Body of pancreas (tissue), 4 donors: ENCODE measurements around the gene RAB9A.

Experiments used
- POLR2A ChIP-seq, 3 donors: fragments of 450-650 bp; IDR thresholded peaks; one replicate each; pipeline ENCODE4 v1.6.1; 2016; ENCODE audit warnings: antibody characterized with exemption in 3 of 3, mild to moderate bottlenecking in 2 of 3
- TF ChIP-seq, protein P1 (sequence below), 7 experiments: fragments of 450-650 bp in 4 of 7; fragments of 200-600 bp in 3 of 7; sonication (generic) in 3 of 7; IDR thresholded peaks; one replicate each; pipeline ENCODE4 v1.5.1; 2016 to 2019; ENCODE audit warnings: antibody characterized with exemption in 7 of 7

DNA sequence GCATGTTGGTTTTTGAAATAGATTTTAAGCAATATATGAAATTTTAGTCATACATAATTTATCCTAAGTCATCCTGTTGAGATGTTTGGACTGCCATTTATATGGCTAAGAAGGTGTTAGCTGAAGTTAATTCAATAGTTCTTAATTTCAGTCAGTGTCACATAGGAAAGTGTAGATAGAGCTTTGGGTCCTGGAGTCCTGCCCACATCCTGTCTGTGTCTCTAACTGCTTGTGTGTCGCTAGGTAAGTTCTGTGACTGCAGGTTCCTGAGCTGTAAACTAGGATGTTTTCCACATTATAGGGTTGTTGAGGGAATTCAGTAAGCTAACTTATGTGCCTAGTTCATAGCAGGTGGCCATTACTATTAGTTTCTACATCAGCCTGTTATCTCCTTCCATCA is 66.3 kb downstream of the RAB9A start:
- no peak for TF ChIP-seq POLR2A (IDR thresholded peaks at IDR 0.05)
- TF ChIP-seq, protein P1, sequence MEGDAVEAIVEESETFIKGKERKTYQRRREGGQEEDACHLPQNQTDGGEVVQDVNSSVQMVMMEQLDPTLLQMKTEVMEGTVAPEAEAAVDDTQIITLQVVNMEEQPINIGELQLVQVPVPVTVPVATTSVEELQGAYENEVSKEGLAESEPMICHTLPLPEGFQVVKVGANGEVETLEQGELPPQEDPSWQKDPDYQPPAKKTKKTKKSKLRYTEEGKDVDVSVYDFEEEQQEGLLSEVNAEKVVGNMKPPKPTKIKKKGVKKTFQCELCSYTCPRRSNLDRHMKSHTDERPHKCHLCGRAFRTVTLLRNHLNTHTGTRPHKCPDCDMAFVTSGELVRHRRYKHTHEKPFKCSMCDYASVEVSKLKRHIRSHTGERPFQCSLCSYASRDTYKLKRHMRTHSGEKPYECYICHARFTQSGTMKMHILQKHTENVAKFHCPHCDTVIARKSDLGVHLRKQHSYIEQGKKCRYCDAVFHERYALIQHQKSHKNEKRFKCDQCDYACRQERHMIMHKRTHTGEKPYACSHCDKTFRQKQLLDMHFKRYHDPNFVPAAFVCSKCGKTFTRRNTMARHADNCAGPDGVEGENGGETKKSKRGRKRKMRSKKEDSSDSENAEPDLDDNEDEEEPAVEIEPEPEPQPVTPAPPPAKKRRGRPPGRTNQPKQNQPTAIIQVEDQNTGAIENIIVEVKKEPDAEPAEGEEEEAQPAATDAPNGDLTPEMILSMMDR (IDR thresholded peaks at IDR 0.05) = no peak
